HG03066 (cell line): ENCODE data around the gene ZFP62.
A peak's percentile ranks its signal among the peaks of the same experiment; 100 is the strongest.

ENCODE experiments used
- ATAC-seq: cut with Tn5 transposase; IDR thresholded peaks from one replicate; pipeline ENCODE4 v1.9.1; 2021; ENCODE audit warnings: low read depth; ENCODE audit not compliant: unreplicated experiment

The ZFP62 gene

GRCh38 chr5:180813420-180813819, 47.7 kb downstream of the ZFP62 start:
- ATAC-seq = no peak

GRCh38 chr5:180811623-180812124, 49.4 kb downstream of the ZFP62 start:
- no peak for ATAC-seq

- ATAC-seq = no peak
Observed at GRCh38 chr5:180810959-180811622, 50.0 kb downstream of the ZFP62 start.

- ATAC-seq = peak; percentile 60
Observed at GRCh38 chr5:180810210-180810958, 50.7 kb downstream of the ZFP62 start.

GRCh38 chr5:180809403-180810209, 51.5 kb downstream of the ZFP62 start:
- ATAC-seq = peak; percentile 59

GRCh38 chr5:180808461-180809000, 52.5 kb downstream of the ZFP62 start:
- no peak for ATAC-seq

GRCh38 chr5:180807654-180808414, 53.2 kb downstream of the ZFP62 start:
- no peak for ATAC-seq

- no peak for ATAC-seq
Observed at GRCh38 chr5:180807046-180807445, 54.0 kb downstream of the ZFP62 start.

GRCh38 chr5:180806351-180807011, 54.6 kb downstream of the ZFP62 start:
- ATAC-seq = no peak

- no peak for ATAC-seq
Observed at GRCh38 chr5:180804129-180804618, 56.9 kb downstream of the ZFP62 start.

- peak; percentile 66 for ATAC-seq
Observed at GRCh38 chr5:180803181-180804128, 57.6 kb downstream of the ZFP62 start.

GRCh38 chr5:180802325-180803180, 58.5 kb downstream of the ZFP62 start, which contains the start of gene MGAT1:
MGAT1 (minus strand) TSS chr5:180802806; CDS start chr5:180792971, 9,835 bp downstream.
- ATAC-seq = peak; percentile 38

GRCh38 chr5:180801596-180802324, 59.3 kb downstream of the ZFP62 start:
- ATAC-seq = no peak

- no peak for ATAC-seq
Observed at GRCh38 chr5:180799902-180800801, 60.9 kb downstream of the ZFP62 start.

- no peak for ATAC-seq
Observed at GRCh38 chr5:180799194-180799593, 61.9 kb downstream of the ZFP62 start.

- ATAC-seq = no peak
Observed at GRCh38 chr5:180798193-180798592, 62.9 kb downstream of the ZFP62 start.
